Liver (tissue), 9 donors: Measurements from ENCODE around the gene EVPL. TPM values are rescaled to one million over a fixed set of nuclear protein-coding genes. Genes with fewer than 3 reads are reported as not detected.

ENCODE experiments used
- DNase-seq: peaks from one replicate; pipeline ENCODE4 v3.0.0-alpha.2; 2017; ENCODE audit warnings: low spot score
- H3K27ac ChIP-seq, 2 donors: one replicate each; pipeline ENCODE4 v1.7.0; 2013; ENCODE audit warnings: inconsistent platforms in 2 of 2, low read length in 2 of 2, control low read depth in 1 of 2, low read depth in 1 of 2, mild to moderate bottlenecking in 1 of 2
- H3K27me3 ChIP-seq, 4 donors: one replicate each; pipeline versions ENCODE4 v1.6.1 to v1.7.0; 2013; ENCODE audit warnings: low read length in 3 of 4, inconsistent platforms in 1 of 4, mild to moderate bottlenecking in 1 of 4, moderate library complexity in 1 of 4; ENCODE audit not compliant: control insufficient read depth in 4 of 4, insufficient read depth in 4 of 4
- H3K36me3 ChIP-seq, 4 donors: one replicate each; pipeline versions ENCODE4 v1.6.1 to v1.7.0; 2013; ENCODE audit warnings: low read length in 3 of 4, mild to moderate bottlenecking in 3 of 4, low read depth in 1 of 4, moderate library complexity in 1 of 4; ENCODE audit not compliant: control insufficient read depth in 4 of 4, insufficient read depth in 3 of 4
- H3K4me1 ChIP-seq, 4 donors: one replicate each; pipeline versions ENCODE4 v1.6.1 to v1.7.0; 2013; ENCODE audit warnings: low read length in 3 of 4, mild to moderate bottlenecking in 3 of 4, moderate library complexity in 1 of 4; ENCODE audit not compliant: control insufficient read depth in 4 of 4, insufficient read depth in 4 of 4
- H3K4me3 ChIP-seq, 3 donors: one replicate each; pipeline versions ENCODE4 v1.6.1 to v1.7.0; 2013; ENCODE audit warnings: low read length in 3 of 3, control low read depth in 1 of 3, low read depth in 1 of 3, mild to moderate bottlenecking in 1 of 3
- H3K9ac ChIP-seq, 2 donors: one replicate each; pipeline ENCODE4 v1.7.0; 2013; ENCODE audit warnings: low read length in 2 of 2, mild to moderate bottlenecking in 2 of 2, moderate library complexity in 2 of 2, control low read depth in 1 of 2, low read depth in 1 of 2
- H3K9me3 ChIP-seq, 4 donors: one replicate each; pipeline versions ENCODE4 v1.6.1 to v1.7.0; 2013; ENCODE audit warnings: low read length in 3 of 4; ENCODE audit not compliant: control insufficient read depth in 4 of 4
- EGR1 ChIP-seq, 2 donors: IDR thresholded peaks; 2 replicates each; pipeline ENCODE4 v1.6.1; 2016 to 2018; ENCODE audit warnings: antibody characterized with exemption in 2 of 2, low read depth in 2 of 2
- FOXA1 ChIP-seq: IDR thresholded peaks from 2 replicates; pipeline ENCODE4 v1.6.1; 2016; ENCODE audit warnings: antibody characterized with exemption
- FOXA2 ChIP-seq: IDR thresholded peaks from 2 replicates; pipeline ENCODE4 v1.6.1; 2016; ENCODE audit warnings: antibody characterized with exemption
- GABPA ChIP-seq, 2 donors: IDR thresholded peaks in 1 of 2; conservative IDR thresholded peaks in 1 of 2; 2 replicates each; pipeline ENCODE4 v1.6.1; 2016; ENCODE audit warnings: antibody characterized with exemption in 2 of 2, mild to moderate bottlenecking in 1 of 2, moderate library complexity in 1 of 2
- HNF4A ChIP-seq, 2 donors: conservative IDR thresholded peaks; 2 replicates each; pipeline ENCODE4 v1.6.1; 2016; ENCODE audit warnings: antibody characterized with exemption in 2 of 2, mild to moderate bottlenecking in 2 of 2
- HNF4G ChIP-seq: IDR thresholded peaks from 2 replicates; pipeline ENCODE4 v1.6.1; 2016; ENCODE audit warnings: antibody characterized with exemption
- JUND ChIP-seq, 2 donors: IDR thresholded peaks; 2 replicates each; pipeline ENCODE4 v1.6.1; 2016; ENCODE audit warnings: antibody characterized with exemption in 2 of 2
- NR2F2 ChIP-seq: IDR thresholded peaks from 2 replicates; pipeline ENCODE4 v1.6.1; 2016; ENCODE audit warnings: antibody characterized with exemption
- RAD21 ChIP-seq, 2 donors: IDR thresholded peaks; 2 replicates each; pipeline ENCODE4 v1.6.1; 2016; ENCODE audit warnings: antibody characterized with exemption in 2 of 2, mild to moderate bottlenecking in 2 of 2
- RXRA ChIP-seq, 2 donors: IDR thresholded peaks; 2 replicates each; pipeline ENCODE4 v1.6.1; 2017 to 2018; ENCODE audit warnings: antibody characterized with exemption in 2 of 2, mild to moderate bottlenecking in 1 of 2
- SP1 ChIP-seq: IDR thresholded peaks from 2 replicates; pipeline ENCODE4 v1.6.1; 2018; ENCODE audit warnings: antibody characterized with exemption, mild to moderate bottlenecking
- TAF1 ChIP-seq: conservative IDR thresholded peaks from 2 replicates; pipeline ENCODE4 v1.6.1; 2016; ENCODE audit warnings: antibody characterized with exemption, mild to moderate bottlenecking
- YY1 ChIP-seq: IDR thresholded peaks from 2 replicates; pipeline ENCODE4 v1.6.1; 2016; ENCODE audit warnings: antibody characterized with exemption, mild to moderate bottlenecking
- WGBS: extraction: QIAGEN DNeasy Blood & Tissue Kit; methylation state at CpG from one replicate; pipeline ENCODE4 v1.1.7; 2013; 5-methylcytosine and 5-hydroxymethylcytosine counted together
- polyA plus RNA-seq, 2 donors: library from polyadenylated mRNA; stranded (reverse) in 1 of 2; unstranded in 1 of 2; fragments of 200-250 nt in 1 of 2; fragments of >200 nt in 1 of 2; fragmentation: Nextera tagmentation in 1 of 2; extraction: Ambion mirVana in 1 of 2; gene quantifications; one replicate each; pipeline versions ENCODE4 v1.2.1 to v1.2.3, GENCODE V29; 2013 to 2015
- total RNA-seq, 2 donors: library from RNA; depleted of rRNA; stranded (reverse); fragments of >200 nt; gene quantifications; one replicate each; pipeline ENCODE4 v1.2.3, GENCODE V29; 2014
- TF ChIP-seq, protein P1 (sequence below): IDR thresholded peaks from 2 replicates; pipeline ENCODE4 v1.6.1; 2016; ENCODE audit warnings: antibody characterized with exemption, mild to moderate bottlenecking
- TF ChIP-seq, protein P2 (sequence below): IDR thresholded peaks from 2 replicates; pipeline ENCODE4 v1.6.1; 2016; ENCODE audit warnings: antibody characterized with exemption
- TF ChIP-seq, protein P3 (sequence below): fragments of 150-350 bp; IDR thresholded peaks from 2 replicates; pipeline ENCODE4 v1.5.1; 2017; ENCODE audit warnings: improper control_type of control experiment, low read depth, low read length; ENCODE audit not compliant: missing input control
- TF ChIP-seq, protein P4 (sequence below): IDR thresholded peaks from 2 replicates; pipeline ENCODE4 v1.6.1; 2016; ENCODE audit warnings: antibody characterized with exemption
- TF ChIP-seq, protein P5 (sequence below): IDR thresholded peaks from 2 replicates; pipeline ENCODE4 v1.6.1; 2016; ENCODE audit warnings: antibody characterized with exemption
- donor health status: healthy.
- donor health status: healthy.
- donor health status: healthy.
- donor health status: healthy.
- donor health status: healthy.

EVPL gene
- total and polyA plus RNA-seq, 4 donors: 0.03 to 0.33 (median 0.21) TPM; not detected in 1

DNA sequence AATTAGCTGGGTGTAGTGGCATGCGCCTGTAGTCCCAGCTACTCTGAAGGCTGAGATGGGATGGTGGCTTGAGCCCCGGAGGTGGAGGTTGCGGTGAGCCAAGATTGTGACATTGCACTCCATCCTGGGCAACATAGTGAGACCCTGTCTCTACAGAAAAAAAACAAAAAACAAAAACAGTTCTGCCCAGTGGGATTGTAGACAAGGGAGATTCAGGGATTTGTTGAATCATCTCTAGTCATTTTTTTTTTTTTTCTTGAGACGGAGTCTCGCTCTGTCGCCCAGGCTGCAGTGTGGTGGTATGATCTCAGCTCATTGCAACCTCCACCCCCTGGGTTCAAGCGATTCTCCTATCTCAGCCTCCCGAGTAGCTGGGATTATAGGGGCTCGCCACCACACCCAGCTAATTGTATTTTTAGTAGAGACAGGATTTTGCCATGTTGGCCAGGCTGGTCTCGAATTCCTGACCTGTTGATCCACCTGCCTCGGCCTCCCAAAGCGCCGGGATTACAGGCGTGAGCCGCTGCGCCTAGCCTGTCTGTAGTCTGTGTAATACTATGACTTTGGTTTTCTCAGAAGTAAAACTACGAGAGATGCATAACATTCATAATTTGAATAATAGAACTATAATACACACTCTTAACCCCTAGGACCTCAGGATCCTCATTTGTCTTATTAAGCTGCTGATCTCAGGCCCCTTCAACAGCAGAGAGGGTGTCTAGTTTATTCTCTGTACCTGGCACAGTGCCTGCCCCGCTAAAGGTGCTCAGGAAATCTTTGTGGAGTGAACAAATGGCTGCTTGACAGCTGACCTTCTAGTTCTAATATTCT lies 46.7 kb downstream of the EVPL start:
- Histone ChIP-seq H3K4me1 (peaks cover 5 to 45% (median 24%) of the 10 kb centered on the region in 4 donors), H3K27me3 (no peaks in the 10 kb centered on the region), H3K4me3 (peak overlapping the region; percentile 51 to 93 (median 87)), H3K9me3 (no peaks in the 10 kb centered on the region), H3K9ac (peak overlapping the region; percentile 61 to 98), H3K36me3 (no peaks in the 10 kb centered on the region), H3K27ac (peak overlapping the region; percentile 97 to 98)
- TF ChIP-seq EGR1 (IDR thresholded peaks at IDR 0.05; ENCODE audit: low read depth in 2 of 2) (no peak), RAD21 (IDR thresholded peaks at IDR 0.05) (no peak), HNF4A (conservative IDR thresholded peaks at IDR 0.05) (no peak), GABPA (IDR thresholded peaks at IDR 0.05 in 1 of 2, conservative IDR thresholded peaks at IDR 0.05 in 1 of 2) (no peak), YY1 (no peak), JUND (IDR thresholded peaks at IDR 0.05) (no peak), FOXA2 (no peak), NR2F2 (no peak), FOXA1 (no peak), SP1 (no peak), TAF1 (no peak), HNF4G (no peak), RXRA (IDR thresholded peaks at IDR 0.05) (no peak)
- TF ChIP-seq, protein P1, sequence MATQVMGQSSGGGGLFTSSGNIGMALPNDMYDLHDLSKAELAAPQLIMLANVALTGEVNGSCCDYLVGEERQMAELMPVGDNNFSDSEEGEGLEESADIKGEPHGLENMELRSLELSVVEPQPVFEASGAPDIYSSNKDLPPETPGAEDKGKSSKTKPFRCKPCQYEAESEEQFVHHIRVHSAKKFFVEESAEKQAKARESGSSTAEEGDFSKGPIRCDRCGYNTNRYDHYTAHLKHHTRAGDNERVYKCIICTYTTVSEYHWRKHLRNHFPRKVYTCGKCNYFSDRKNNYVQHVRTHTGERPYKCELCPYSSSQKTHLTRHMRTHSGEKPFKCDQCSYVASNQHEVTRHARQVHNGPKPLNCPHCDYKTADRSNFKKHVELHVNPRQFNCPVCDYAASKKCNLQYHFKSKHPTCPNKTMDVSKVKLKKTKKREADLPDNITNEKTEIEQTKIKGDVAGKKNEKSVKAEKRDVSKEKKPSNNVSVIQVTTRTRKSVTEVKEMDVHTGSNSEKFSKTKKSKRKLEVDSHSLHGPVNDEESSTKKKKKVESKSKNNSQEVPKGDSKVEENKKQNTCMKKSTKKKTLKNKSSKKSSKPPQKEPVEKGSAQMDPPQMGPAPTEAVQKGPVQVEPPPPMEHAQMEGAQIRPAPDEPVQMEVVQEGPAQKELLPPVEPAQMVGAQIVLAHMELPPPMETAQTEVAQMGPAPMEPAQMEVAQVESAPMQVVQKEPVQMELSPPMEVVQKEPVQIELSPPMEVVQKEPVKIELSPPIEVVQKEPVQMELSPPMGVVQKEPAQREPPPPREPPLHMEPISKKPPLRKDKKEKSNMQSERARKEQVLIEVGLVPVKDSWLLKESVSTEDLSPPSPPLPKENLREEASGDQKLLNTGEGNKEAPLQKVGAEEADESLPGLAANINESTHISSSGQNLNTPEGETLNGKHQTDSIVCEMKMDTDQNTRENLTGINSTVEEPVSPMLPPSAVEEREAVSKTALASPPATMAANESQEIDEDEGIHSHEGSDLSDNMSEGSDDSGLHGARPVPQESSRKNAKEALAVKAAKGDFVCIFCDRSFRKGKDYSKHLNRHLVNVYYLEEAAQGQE: no peak
- TF ChIP-seq, protein P2, sequence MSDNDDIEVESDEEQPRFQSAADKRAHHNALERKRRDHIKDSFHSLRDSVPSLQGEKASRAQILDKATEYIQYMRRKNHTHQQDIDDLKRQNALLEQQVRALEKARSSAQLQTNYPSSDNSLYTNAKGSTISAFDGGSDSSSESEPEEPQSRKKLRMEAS: no peak
- TF ChIP-seq, protein P3, sequence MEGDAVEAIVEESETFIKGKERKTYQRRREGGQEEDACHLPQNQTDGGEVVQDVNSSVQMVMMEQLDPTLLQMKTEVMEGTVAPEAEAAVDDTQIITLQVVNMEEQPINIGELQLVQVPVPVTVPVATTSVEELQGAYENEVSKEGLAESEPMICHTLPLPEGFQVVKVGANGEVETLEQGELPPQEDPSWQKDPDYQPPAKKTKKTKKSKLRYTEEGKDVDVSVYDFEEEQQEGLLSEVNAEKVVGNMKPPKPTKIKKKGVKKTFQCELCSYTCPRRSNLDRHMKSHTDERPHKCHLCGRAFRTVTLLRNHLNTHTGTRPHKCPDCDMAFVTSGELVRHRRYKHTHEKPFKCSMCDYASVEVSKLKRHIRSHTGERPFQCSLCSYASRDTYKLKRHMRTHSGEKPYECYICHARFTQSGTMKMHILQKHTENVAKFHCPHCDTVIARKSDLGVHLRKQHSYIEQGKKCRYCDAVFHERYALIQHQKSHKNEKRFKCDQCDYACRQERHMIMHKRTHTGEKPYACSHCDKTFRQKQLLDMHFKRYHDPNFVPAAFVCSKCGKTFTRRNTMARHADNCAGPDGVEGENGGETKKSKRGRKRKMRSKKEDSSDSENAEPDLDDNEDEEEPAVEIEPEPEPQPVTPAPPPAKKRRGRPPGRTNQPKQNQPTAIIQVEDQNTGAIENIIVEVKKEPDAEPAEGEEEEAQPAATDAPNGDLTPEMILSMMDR: no peak
- TF ChIP-seq, protein P4, sequence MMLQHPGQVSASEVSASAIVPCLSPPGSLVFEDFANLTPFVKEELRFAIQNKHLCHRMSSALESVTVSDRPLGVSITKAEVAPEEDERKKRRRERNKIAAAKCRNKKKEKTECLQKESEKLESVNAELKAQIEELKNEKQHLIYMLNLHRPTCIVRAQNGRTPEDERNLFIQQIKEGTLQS: no peak
- WGBS: 83% methylated on average over 18 of the region's 18 CpGs
- DNase-seq: no peak

DNA sequence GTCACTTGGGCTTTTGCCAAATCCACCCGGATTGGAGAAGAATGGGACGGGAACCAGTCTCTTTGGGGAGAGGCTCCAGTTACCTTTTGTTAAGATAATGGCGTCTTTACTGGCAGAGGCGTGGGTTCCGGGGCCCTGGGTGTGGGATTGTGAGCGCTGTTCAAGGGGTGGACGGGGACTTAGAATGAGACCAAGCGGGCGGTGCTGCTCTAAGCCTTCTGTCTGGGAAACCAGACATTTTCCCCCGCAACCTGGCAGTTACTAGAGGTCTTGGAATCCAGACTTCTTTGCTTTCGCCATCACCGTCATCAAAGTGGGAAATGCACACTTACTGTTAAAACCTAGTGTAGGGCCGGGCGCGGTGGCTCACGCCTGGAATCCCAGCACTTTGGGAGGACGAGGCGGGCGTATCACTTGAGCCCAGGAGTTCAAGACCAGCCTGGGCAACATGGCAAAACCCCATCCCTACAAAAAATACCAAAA lies 47.4 kb downstream of the EVPL start:
- no peak for DNase-seq
- Histone ChIP-seq H3K27me3 (no peaks in the 10 kb centered on the region), H3K9ac (peak overlapping the region; percentile 61 to 98), H3K36me3 (no peaks in the 10 kb centered on the region), H3K4me1 (peaks cover 8 to 47% (median 29%) of the 10 kb centered on the region in 4 donors), H3K4me3 (peak overlapping the region; percentile 51 to 93 (median 87)), H3K9me3 (no peaks in the 10 kb centered on the region), H3K27ac (peak overlapping the region; percentile 97 to 98)
- 3% methylated on average over 19 of the region's 19 CpGs for WGBS
- TF ChIP-seq HNF4G (no peak), RXRA (IDR thresholded peaks at IDR 0.05) (no peak), YY1 (peak; percentile 82), HNF4A (conservative IDR thresholded peaks at IDR 0.05) (no peak)
- TF ChIP-seq, protein P1: no peak
- TF ChIP-seq, protein P5, sequence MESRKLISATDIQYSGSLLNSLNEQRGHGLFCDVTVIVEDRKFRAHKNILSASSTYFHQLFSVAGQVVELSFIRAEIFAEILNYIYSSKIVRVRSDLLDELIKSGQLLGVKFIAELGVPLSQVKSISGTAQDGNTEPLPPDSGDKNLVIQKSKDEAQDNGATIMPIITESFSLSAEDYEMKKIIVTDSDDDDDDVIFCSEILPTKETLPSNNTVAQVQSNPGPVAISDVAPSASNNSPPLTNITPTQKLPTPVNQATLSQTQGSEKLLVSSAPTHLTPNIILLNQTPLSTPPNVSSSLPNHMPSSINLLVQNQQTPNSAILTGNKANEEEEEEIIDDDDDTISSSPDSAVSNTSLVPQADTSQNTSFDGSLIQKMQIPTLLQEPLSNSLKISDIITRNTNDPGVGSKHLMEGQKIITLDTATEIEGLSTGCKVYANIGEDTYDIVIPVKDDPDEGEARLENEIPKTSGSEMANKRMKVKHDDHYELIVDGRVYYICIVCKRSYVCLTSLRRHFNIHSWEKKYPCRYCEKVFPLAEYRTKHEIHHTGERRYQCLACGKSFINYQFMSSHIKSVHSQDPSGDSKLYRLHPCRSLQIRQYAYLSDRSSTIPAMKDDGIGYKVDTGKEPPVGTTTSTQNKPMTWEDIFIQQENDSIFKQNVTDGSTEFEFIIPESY: no peak
- TF ChIP-seq, protein P2: peak; percentile 9
